ENCODE data around the gene KIF6.
"Not testable (repeated sequence)": the region's sequence is repeated elsewhere in the genome, so short reads cannot be mapped to it uniquely, and the experiment has no call there.

The KIF6 gene

DNA sequence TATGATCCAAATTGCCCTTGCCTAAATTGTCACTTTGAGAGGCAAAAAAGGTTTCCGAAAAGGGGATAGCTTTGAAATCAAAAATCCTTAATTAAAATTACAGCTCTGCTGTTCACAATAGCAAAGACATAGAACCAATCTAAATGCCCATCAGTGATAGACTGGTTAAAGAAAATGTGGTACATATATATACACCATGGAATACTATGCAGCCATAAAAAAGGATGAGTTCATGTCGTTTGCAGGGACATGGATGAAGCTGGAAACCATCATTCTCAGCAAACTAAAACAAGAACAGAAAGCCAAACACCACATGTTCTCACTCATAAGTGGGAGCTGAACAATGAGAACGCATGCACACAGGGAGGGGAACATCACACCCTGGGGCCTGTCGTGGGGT, 1.9 kb downstream of the KIF6 start:
- in situ Hi-C loops (cut with MboI; ENCODE audit: low sequenced_read_pairs) = not testable (repeated sequence)

DNA sequence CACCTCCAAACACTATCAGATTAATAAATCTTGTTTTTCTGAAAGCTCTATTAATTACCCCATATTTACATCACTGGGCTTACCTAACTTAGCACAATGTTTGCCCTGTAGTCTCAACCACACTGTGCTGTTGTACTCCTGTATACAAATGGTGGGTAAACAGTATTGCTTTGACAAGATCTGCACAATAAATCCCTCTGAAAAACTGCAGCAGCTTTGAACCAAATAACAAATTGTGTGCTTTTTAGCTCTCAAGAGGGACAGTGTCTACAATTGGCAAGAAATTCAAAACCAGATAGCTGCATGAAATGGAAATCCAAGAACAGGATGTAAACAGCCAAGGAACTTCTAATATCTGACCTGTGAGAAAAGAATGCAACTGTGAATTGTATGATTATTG, 10.4 kb downstream of the KIF6 start:
- in situ Hi-C loops (cut with MboI; ENCODE audit: low sequenced_read_pairs) = no loop called here

DNA sequence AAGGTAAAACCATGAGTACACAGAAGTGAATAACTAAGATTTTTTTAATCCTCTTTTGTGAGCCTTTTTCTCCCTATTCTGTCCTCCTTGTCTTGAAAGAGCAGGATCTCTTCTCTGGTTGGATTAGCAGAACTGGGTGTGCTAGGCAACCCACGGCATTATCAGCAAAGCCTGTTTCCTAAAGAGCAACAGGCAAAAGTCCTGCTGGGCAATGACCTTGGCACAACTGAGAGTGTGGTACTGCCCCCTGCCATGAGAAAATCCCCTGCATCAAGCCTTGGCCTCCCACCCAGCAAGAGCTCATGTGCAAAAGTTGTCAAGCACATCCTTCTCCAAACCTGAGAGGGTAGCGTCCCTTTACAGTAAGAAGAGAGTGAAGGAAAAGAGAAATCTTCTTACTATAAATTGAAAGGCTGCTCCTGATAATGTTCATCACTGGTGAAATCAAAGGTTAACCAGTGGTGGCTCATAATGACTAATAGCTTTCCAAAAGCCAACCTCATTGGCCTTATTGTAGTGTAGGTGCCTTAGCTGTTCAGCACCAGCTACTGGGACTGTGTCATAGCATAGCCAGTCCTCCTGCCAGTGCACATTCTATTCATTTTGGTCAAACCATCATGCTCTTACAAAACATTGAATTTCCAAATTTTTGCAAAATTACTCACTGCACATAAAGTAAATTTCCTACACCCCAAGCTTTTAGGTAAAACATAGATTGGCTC, 17.1 kb downstream of the KIF6 start:
- in situ Hi-C loops (cut with MboI; ENCODE audit: low sequenced_read_pairs) = no loop called here

DNA sequence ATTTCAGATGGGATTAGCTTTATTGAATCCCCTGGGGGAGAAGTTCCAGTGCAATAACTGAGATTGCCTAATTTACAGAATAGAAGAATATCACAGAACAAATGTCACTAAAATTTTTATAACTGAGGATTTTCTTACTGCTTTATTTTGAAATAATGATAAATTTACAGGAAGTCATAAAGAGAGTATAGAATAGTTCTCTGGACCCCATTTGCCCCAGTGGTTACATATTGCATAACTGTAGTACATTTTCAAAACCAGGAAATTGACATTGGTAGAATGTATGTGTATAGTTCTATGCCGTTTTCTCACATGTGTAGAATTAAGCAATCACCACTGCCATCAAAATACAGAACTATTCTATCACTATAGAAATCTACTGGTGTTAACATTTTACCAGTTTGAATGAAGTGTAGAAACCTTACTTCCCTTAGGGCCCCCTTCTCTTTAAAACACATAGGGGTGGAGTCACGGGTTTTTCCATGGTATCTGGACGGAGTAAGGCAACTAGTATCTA, 18.3 kb downstream of the KIF6 start:
- in situ Hi-C loops (cut with MboI; ENCODE audit: low sequenced_read_pairs) = no loop called here

GRCh38 chr6:39702265-39702664, 22.9 kb downstream of the KIF6 start:
- in situ Hi-C loops (cut with MboI; ENCODE audit: low sequenced_read_pairs) = no loop called here

GRCh38 chr6:39700362-39700761, 24.8 kb downstream of the KIF6 start:
- in situ Hi-C loops (cut with MboI; ENCODE audit: low sequenced_read_pairs) = no loop called here

DNA sequence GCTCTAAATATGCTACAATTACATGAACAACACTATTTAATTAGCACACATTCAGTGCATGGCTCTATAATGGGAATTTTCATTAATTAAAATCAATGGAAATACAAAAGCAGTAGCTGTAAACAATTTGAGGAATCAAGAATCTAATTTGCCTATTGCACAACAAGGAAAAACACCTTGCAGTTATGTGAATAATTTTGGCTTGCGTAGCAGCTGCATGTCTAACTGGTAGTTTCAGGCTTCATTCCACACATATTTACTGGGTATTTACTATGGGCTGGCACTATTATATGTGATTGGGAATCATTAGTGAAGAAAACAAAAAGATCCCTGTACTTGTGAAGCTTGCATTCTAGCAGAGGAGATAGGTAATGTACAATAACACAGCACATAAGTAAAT, 26.4 kb downstream of the KIF6 start:
- in situ Hi-C loops (cut with MboI; ENCODE audit: low sequenced_read_pairs) = no loop called here

DNA sequence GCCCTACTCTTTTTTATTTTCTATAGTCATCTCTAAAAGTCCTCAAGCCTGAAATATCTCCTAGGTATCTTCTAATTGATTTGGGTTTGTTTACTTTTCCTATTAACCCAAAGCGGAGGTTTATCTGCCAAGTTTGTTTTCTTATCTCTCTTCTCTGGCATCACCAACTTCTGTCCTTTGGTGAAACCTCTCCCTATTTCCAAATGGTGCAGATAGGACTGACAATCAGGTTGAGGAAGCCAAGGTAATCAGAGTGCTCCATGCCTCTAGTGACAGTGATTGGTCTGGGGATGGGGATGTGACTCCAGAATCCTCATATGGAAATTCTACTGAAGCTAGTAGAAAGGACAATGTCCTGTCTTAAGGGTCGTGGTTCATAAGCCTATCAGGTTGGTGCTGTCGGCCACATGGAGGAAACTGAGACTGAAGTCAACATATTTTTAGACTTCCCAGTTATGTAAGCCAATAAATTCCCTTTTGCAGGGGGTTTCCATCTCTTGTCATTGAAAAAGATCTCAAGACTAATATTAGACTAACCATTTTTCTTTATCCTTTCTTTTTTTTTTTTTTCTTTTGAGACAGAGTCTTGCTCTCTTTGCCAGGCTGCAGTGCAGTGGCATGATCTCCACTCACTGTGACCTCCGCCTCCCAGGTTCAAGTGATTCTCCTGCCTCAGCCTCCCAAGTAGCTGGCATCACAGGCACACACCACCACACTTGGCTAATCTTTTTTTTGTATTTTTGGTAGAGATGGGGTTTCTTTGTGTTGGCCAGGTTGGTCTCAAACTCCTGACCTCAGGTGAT, 28.0 kb downstream of the KIF6 start:
- in situ Hi-C loops (cut with MboI; ENCODE audit: low sequenced_read_pairs) = no loop called here

DNA sequence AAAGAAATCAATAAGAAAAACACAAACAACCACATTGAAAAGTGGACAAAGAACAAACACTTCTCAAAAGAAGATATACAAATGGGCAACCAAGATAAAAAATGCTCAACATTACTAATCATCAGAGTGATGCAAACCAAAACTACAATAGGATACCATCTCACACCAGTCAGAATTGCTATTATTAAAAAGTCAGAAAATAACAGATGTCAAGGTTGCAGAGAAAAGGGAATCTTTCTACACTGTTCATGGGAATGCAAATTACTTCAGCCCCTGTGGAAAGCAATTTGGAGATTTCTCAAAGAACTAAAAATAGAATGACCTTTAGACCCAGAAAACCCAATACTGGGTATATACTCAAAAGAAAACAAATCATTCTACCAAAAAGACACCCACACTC, 29.8 kb downstream of the KIF6 start:
- in situ Hi-C loops (cut with MboI; ENCODE audit: low sequenced_read_pairs) = no loop called here

DNA sequence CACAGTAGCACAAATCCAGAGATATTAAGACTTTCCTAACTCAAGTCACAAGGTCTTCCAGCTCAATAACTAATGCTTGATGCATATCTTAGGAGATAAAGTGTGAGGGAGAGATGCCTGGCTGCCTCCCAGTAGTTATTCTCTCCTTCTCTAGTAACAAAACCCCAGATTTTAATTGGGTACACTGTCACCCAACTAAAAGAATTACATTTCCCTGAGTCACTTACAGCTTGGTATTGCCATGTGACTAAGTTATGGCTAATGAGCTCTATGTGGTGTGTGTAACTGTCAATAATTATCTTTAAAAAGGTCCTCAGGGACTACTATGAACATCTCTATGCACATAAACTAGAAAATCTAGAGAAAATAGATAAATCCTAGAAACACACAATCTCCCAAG, 32.0 kb downstream of the KIF6 start:
- in situ Hi-C loops (cut with MboI; ENCODE audit: low sequenced_read_pairs) = no loop called here

- in situ Hi-C loops (cut with MboI; ENCODE audit: low sequenced_read_pairs) = no loop called here
Observed at GRCh38 chr6:39688494-39688893, 36.7 kb downstream of the KIF6 start.

- in situ Hi-C loops (cut with MboI; ENCODE audit: low sequenced_read_pairs) = no loop called here
Observed at GRCh38 chr6:39686976-39687375, 38.2 kb downstream of the KIF6 start.

DNA sequence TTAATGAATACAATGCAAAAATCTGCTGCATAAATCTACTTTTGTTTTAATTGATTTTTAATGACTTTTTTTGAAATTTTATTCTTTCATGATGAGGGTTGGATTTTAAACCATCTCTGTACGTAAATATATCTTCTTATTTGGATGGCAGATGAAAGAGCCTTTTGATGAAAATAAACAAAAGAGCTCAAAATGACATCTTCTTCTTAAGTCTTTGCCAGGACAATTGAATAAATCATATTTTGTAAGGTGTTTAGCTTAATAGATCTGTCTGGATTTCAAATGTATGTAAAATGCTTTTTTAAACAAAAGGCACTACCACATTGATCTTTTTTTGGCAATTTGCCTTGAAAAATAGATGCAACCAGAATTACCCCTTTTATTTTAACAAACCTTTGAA, 39.3 kb downstream of the KIF6 start:
- in situ Hi-C loops (cut with MboI; ENCODE audit: low sequenced_read_pairs) = no loop called here

GRCh38 chr6:39685489-39685826, 39.8 kb downstream of the KIF6 start:
- in situ Hi-C loops (cut with MboI; ENCODE audit: low sequenced_read_pairs) = no loop called here

- in situ Hi-C loops (cut with MboI; ENCODE audit: low sequenced_read_pairs) = no loop called here
Observed at GRCh38 chr6:39684790-39685488, 40.3 kb downstream of the KIF6 start.

DNA sequence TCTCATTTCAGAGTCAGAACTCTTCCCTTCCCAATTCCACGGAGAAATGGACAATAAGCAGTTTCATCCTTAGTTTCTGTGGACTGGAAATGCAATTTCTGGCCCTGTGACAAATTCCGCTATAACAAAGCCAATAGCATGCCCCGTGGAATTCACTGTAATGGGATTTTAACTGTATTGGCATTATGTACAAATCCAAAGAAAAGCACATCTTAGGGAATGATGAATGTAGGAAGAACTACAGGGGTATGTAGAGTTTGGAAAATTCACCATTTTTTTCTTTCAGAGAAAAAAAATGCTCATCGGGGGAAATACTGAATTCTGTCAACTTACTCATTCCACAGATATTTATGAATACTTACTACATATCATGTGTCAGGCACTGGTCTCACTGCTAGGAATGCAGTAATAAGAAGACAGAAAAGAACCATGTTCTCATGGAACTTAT, 43.5 kb downstream of the KIF6 start:
- in situ Hi-C loops (cut with MboI; ENCODE audit: low sequenced_read_pairs) = no loop called here

GRCh38 chr6:39678914-39679313, 46.3 kb downstream of the KIF6 start:
- in situ Hi-C loops (cut with MboI; ENCODE audit: low sequenced_read_pairs) = no loop called here

DNA sequence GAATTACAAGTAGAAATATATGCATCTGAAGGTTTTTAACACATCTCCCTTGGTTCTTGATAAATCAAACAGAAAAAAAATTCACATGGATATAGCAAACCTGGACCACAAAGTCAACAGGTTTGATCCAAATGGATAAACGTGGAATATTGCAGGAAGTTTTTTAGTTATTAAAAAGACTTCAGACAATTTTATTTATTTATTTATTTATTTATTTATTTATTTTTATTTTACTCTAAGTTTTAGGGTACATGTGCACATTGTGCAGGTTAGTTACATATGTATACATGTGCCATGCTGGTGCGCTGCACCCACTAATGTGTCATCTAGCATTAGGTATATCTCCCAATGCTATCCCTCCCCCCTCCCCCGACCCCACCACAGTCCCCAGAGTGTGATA, 47.9 kb downstream of the KIF6 start:
- in situ Hi-C loops (cut with MboI; ENCODE audit: low sequenced_read_pairs) = not testable (repeated sequence)

GRCh38 chr6:39670519-39670918, 54.7 kb downstream of the KIF6 start:
- in situ Hi-C loops (cut with MboI; ENCODE audit: low sequenced_read_pairs) = no loop called here

DNA sequence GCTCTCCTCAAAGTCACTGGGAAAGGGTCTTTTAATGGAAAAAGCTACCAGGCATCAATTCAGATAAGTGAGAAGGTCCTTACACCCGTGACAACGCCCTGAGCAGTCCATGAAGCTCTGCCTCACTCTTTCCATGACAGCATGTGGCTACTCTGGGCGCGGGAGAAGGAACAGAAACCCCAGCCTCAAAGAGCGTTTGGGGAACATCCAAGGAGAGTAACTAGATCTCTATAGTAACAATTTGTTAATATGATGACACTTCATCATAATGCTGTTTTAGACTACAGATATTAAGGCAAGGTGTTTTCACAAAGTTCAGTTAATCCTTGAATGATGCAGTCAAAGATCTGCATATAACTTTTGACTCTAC, 55.2 kb downstream of the KIF6 start:
- in situ Hi-C loops (cut with MboI; ENCODE audit: low sequenced_read_pairs) = no loop called here

DNA sequence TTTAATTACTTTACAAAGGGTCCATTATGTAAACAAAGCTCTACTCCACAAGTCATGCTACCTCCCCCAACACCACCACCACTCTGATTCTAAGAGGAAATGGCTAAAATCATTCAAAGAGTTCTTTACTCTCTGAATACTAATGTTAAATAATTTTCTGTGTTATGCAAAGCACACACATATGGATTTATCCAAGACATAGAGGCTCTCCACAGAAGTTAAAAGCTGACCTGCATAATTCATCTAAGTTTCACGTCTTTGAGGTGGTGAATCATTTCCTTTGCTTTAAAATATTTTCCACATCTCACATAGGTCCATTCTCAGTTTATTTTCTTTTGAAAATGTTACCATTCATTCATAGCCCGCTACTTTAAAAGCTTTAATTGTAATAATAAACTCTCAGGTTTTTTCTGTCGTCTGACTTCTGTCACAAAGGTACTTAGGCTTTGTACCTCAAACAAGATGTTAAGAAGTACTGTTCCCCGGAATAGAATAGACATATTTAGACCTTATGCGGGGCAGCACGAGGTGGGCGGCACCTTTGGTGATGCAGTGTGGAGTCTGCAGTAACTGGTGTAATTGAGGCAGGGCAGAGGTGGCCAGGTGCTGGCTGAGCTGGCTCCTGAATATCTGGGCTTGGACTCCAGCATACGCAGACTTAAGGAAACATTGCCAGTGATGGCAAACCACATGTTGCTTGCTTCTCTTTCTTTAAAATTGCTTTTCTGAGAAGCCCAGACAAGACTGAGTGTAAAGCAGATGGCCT, 55.8 kb downstream of the KIF6 start:
- in situ Hi-C loops (cut with MboI; ENCODE audit: low sequenced_read_pairs) = no loop called here

Data from HL-60/S4 treated with phorbol 12-myristate 13-acetate at 8.2 ng/mL for 4 days and 3 days (cell line).